Sigmoid colon (tissue), 7 donors: ENCODE data around the gene ZNF442. TPM values are rescaled to one million over a fixed set of nuclear protein-coding genes. Genes with fewer than 3 reads are reported as not detected.

Source experiments
- DNase-seq: peaks from one replicate; pipeline ENCODE4 v3.0.0-alpha.2; 2019
- H3K27ac ChIP-seq, 4 donors: fragments of 200-600 bp; sonication (generic); one replicate each; pipeline ENCODE4 v1.5.1; 2016 to 2019; ENCODE audit warnings: mild to moderate bottlenecking in 1 of 4
- H3K27me3 ChIP-seq, 3 donors: fragments of 200-600 bp; sonication (generic); one replicate each; pipeline ENCODE4 v1.5.1; 2019; ENCODE audit warnings: mild to moderate bottlenecking in 1 of 3
- H3K36me3 ChIP-seq, 4 donors: fragments of 200-600 bp; sonication (generic); one replicate each; pipeline ENCODE4 v1.5.1; 2016 to 2019
- H3K4me1 ChIP-seq, 4 donors: fragments of 200-600 bp; sonication (generic); one replicate each; pipeline ENCODE4 v1.5.1; 2017 to 2019
- H3K4me3 ChIP-seq, 4 donors: fragments of 200-600 bp; sonication (generic); one replicate each; pipeline ENCODE4 v1.5.1; 2017 to 2019; ENCODE audit warnings: mild to moderate bottlenecking in 2 of 4, moderate library complexity in 1 of 4
- H3K9me3 ChIP-seq, 4 donors: fragments of 200-600 bp in 3 of 4; sonication (generic) in 3 of 4; one replicate each; pipeline versions ENCODE4 v1.5.1 to v1.6.1; 2013 to 2019
- CTCF ChIP-seq, 4 experiments: fragments of 450-650 bp in 3 of 4; fragments of 200-600 bp in 1 of 4; IDR thresholded peaks; one replicate each; pipeline ENCODE4 v1.5.1; 2016 to 2019; ENCODE audit warnings: antibody characterized with exemption in 4 of 4, mild to moderate bottlenecking in 3 of 4, moderate library complexity in 2 of 4
- EP300 ChIP-seq, 4 donors: sonication (generic); formaldehyde crosslinking; IDR thresholded peaks; one replicate each; pipeline ENCODE4 v1.6.1; 2017; ENCODE audit warnings: antibody characterized with exemption in 4 of 4
- POLR2A ChIP-seq, 2 donors: fragments of 450-650 bp; IDR thresholded peaks; one replicate each; pipeline ENCODE4 v1.6.1; 2016; ENCODE audit warnings: antibody characterized with exemption in 2 of 2, mild to moderate bottlenecking in 2 of 2, moderate library complexity in 2 of 2
- POLR2AphosphoS5 ChIP-seq, 4 donors: sonication (generic); formaldehyde crosslinking; IDR thresholded peaks; one replicate each; pipeline ENCODE4 v1.6.1; 2017; ENCODE audit warnings: antibody characterized with exemption in 4 of 4
- WGBS, 2 donors: extraction: QIAGEN DNeasy Blood & Tissue Kit; methylation state at CpG; one replicate each; pipeline ENCODE4 v1.1.7; 2013; 5-methylcytosine and 5-hydroxymethylcytosine counted together
- intact Hi-C: fragments of 100-400 bp; cut with DNase I; formaldehyde crosslinking; loops from one replicate; pipeline ENCODE4 v1.15.1; 2023
- polyA plus RNA-seq, 3 donors: library from polyadenylated mRNA; stranded (reverse); fragments of 200-250 nt; gene quantifications; one replicate each; pipeline ENCODE4 v1.2.3, GENCODE V29; 2013
- total RNA-seq, 4 donors: library from RNA; depleted of rRNA; stranded (reverse); fragments of >200 nt; gene quantifications; one replicate each; pipeline ENCODE4 v1.1.0, GENCODE V29; 2016
- donor health status: healthy with polysubstance abuse.
- donor health status: Bipolar disorder and iron deficiency.
- donor health status: healthy.

ZNF442 gene
- total and polyA plus RNA-seq, 7 donors, result under 0.01 to 3.2 (median 1.2) TPM

- Histone ChIP-seq H3K27me3 (no peaks in the 10 kb centered on the region), H3K27ac (no peak overlapping the region), H3K36me3 (peaks cover 18 to 28% (median 21%) of the 10 kb centered on the region in 4 donors), H3K9me3 (peaks cover 0 to 27% (median 24%) of the 10 kb centered on the region in 4 donors), H3K4me1 (no peaks in the 10 kb centered on the region), H3K4me3 (no peak overlapping the region)
- intact Hi-C loops, result no loop called here
- WGBS, 2 donors, result 51 to 76% methylated on average over 2 of the region's 2 CpGs
- DNase-seq, result no peak
- no peak for TF ChIP-seq POLR2AphosphoS5 (IDR thresholded peaks at IDR 0.05)
- TF ChIP-seq CTCF (IDR thresholded peaks at IDR 0.05), result no peak
- TF ChIP-seq EP300 (IDR thresholded peaks at IDR 0.05), result no peak
- no peak for TF ChIP-seq POLR2A (IDR thresholded peaks at IDR 0.05)
These were observed 18.6 kb downstream of the ZNF442 start for GRCh38 chr19:12346896-12347295.

GRCh38 chr19:12345197-12345596, 20.3 kb downstream of the ZNF442 start:
- Histone ChIP-seq H3K27ac (no peak overlapping the region), H3K4me1 (no peaks in the 10 kb centered on the region), H3K9me3 (peaks cover 0 to 18% (median 12%) of the 10 kb centered on the region in 4 donors), H3K36me3 (peaks cover 1 to 11% (median 6%) of the 10 kb centered on the region in 4 donors), H3K27me3 (no peaks in the 10 kb centered on the region), H3K4me3 (no peak overlapping the region)
- no peak for DNase-seq
- intact Hi-C loops, result no loop called here
- no peak for TF ChIP-seq EP300 (IDR thresholded peaks at IDR 0.05)
- no peak for TF ChIP-seq POLR2A (IDR thresholded peaks at IDR 0.05)
- no peak for TF ChIP-seq POLR2AphosphoS5 (IDR thresholded peaks at IDR 0.05)
- TF ChIP-seq CTCF (IDR thresholded peaks at IDR 0.05), result no peak
- 94 to 98% methylated on average over 1 of the region's 1 CpG for WGBS, 2 donors

GRCh38 chr19:12333162-12334159, 32.0 kb downstream of the ZNF442 start, which contains the start of gene ZNF563:
TSS of gene ZNF563 (minus strand) at chr19:12333633. CDS start at chr19:12333482, 151 bp downstream.
- no peaks in the 10 kb centered on the region for H3K36me3 ChIP-seq
- peaks cover 0 to 12% (median 11%) of the 10 kb centered on the region in 4 donors for H3K4me1 ChIP-seq
- intact Hi-C loops, result loop anchor here (1.0 to 2.0 kb wide), 2 partner anchors 32 to 39 kb away; partner anchors contain the start of genes ZNF44 and ZNF442
- WGBS, 2 donors, result 1% methylated on average over 55 of the region's 55 CpGs
- no peaks in the 10 kb centered on the region for H3K27me3 ChIP-seq
- H3K27ac ChIP-seq, result peak within 1 kb of the TSS; percentile 89 to 97 (median 93)
- no peaks in the 10 kb centered on the region for H3K9me3 ChIP-seq
- DNase-seq, result peak; percentile 99
- H3K4me3 ChIP-seq, result peak within 1 kb of the TSS; percentile 71 to 87 (median 77)
- TF ChIP-seq CTCF (IDR thresholded peaks at IDR 0.05), result no peak
- peak; percentile 75 to 90 for TF ChIP-seq POLR2A (IDR thresholded peaks at IDR 0.05)
- peak; percentile 87 to 94 (median 92) for TF ChIP-seq POLR2AphosphoS5 (IDR thresholded peaks at IDR 0.05)

- TF ChIP-seq EP300 (IDR thresholded peaks at IDR 0.05) (no peak), CTCF (IDR thresholded peaks at IDR 0.05) (no peak), POLR2A (IDR thresholded peaks at IDR 0.05) (no peak), POLR2AphosphoS5 (IDR thresholded peaks at IDR 0.05) (no peak)
- Histone ChIP-seq H3K27me3 (no peaks in the 10 kb centered on the region), H3K4me1 (peaks cover 0 to 12% (median 11%) of the 10 kb centered on the region in 4 donors), H3K9me3 (no peaks in the 10 kb centered on the region), H3K4me3 (no peak overlapping the region), H3K36me3 (no peaks in the 10 kb centered on the region), H3K27ac (no peak overlapping the region)
- WGBS, 2 donors, result 52 to 62% methylated on average over 4 of the region's 4 CpGs
- intact Hi-C loops, result no loop called here
- no peak for DNase-seq
These were observed 34.1 kb downstream of the ZNF442 start for GRCh38 chr19:12331211-12331941.
